ENCODE data around the gene ROCK2. TPM values are rescaled to one million over a fixed set of nuclear protein-coding genes. Genes with fewer than 3 reads are reported as not detected.

ROCK2 gene
- total and polyA plus RNA-seq, 2 of the 8 experiments (the other 6 are each of a cell fraction or from before 2014, with no cell fraction given): 2.7 to 29.0 TPM

DNA sequence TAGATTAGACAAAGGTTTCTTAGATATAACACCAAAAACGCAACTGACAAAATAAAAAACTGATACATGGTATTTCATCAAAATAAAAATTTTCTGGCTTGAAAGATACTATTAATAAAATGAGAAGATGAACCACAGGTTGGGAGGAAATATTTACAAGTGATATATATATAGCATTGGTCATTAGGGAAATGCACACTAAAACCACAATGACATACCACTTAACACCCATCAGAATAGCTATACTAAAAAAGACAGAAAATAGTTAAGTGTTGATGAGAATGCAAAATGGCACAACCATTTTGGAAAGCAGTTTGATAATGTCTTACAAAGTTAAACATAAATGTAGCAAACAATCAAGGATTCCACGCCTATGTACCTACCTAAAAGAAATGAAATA is 105.3 kb downstream of the ROCK2 start:
- H2BK20ac ChIP-seq (ENCODE audit: low read length): no peak overlapping the region
- peaks cover 0 to 1% of the 10 kb centered on the region in 2 experiments for H4K20me1 ChIP-seq (replicated peaks in 1 of 2; ENCODE audit: control insufficient read depth in 1 of 2, insufficient read depth in 2 of 2, low read length in 2 of 2)
- no peak overlapping the region for H2BK120ac ChIP-seq (replicated peaks; ENCODE audit: low read depth, low read length)
- H3K4me3 ChIP-seq (ENCODE audit: extremely low read depth in 1 of 4, insufficient read depth in 2 of 4, low read depth in 3 of 4, low read length in 4 of 4): no peak overlapping the region
- no peak for DNase-seq (ENCODE audit: low read depth in 1 of 2, low spot score in 2 of 2)
- no peak overlapping the region for H2AK5ac ChIP-seq (ENCODE audit: low read depth, low read length)
- H2BK12ac ChIP-seq (ENCODE audit: low read depth, low read length): no peak overlapping the region
- H3K14ac ChIP-seq (ENCODE audit: insufficient read length): no peak overlapping the region
- FAIRE-seq: no peak
- H3K23ac ChIP-seq (ENCODE audit: insufficient read length): no peak overlapping the region
- H3K9me3 ChIP-seq (ENCODE audit: insufficient read depth in 2 of 2, low read depth in 1 of 2, low read length in 1 of 2): no peaks in the 10 kb centered on the region
- no peaks in the 10 kb centered on the region for H3K4me1 ChIP-seq (replicated peaks in 1 of 4; ENCODE audit: control insufficient read depth in 3 of 4, insufficient read depth in 4 of 4, low read length in 3 of 4)
- H3K27ac ChIP-seq (ENCODE audit: low read depth, low read length): no peak overlapping the region
- no peak overlapping the region for H3K4me2 ChIP-seq (ENCODE audit: insufficient read depth in 1 of 2, low read depth in 2 of 2, low read length in 2 of 2)
- H3K79me1 ChIP-seq (ENCODE audit: low read depth, low read length): no peaks in the 10 kb centered on the region
- 91% methylated on average over 2 of the region's 2 CpGs; no CpG with 5 or more reads in 1 of the 2 experiments for WGBS, 2 experiments (ENCODE audit: extremely low coverage in 1 of 2, insufficient coverage in 1 of 2, insufficient read length in 1 of 2, insufficient replicate concordance in 2 of 2, low coverage in 1 of 2, low lambda C conversion rate in 2 of 2, missing lambda C conversion rate in 1 of 2)
- no peak overlapping the region for H4K8ac ChIP-seq (ENCODE audit: extremely low read depth, insufficient read depth, low read length)
- no peak overlapping the region for H2BK15ac ChIP-seq (ENCODE audit: low read length)
- H4K91ac ChIP-seq (replicated peaks; ENCODE audit: insufficient read length, low read length): no peak overlapping the region
- H3K27me3 ChIP-seq (replicated peaks in 1 of 4; ENCODE audit: control insufficient read depth in 3 of 4, extremely low read depth in 1 of 4, insufficient read depth in 3 of 4, low read length in 3 of 4): no peaks in the 10 kb centered on the region
- H3K79me2 ChIP-seq (ENCODE audit: control insufficient read depth in 1 of 2, insufficient read depth in 2 of 2, low read length in 2 of 2): 0 out of 4 replicates have a peak, but pooled peaks cover 0 to 12% of the 10 kb centered on the region in 2 experiments
- no peak overlapping the region for H3K56ac ChIP-seq (replicated peaks; ENCODE audit: insufficient read length, low read depth, low read length)
- no peaks in the 10 kb centered on the region for H3K36me3 ChIP-seq (ENCODE audit: control insufficient read depth in 2 of 4, insufficient read depth in 4 of 4, low read length in 3 of 4)
- no peaks in the 10 kb centered on the region; the same call in 1 of the 2 replicates for H3K23me2 ChIP-seq (ENCODE audit: low read depth, low read length)
- H3K18ac ChIP-seq (ENCODE audit: extremely low read depth, low read length): no peak overlapping the region
- H2AFZ ChIP-seq (ENCODE audit: low read length): no peak overlapping the region
- POLR2A ChIA-PET (ENCODE audit: partially characterized antibody): interaction anchor here (0.6 kb wide), 1 partner anchor 107 kb away, joined by 3 read pairs; no protein-coding TSS in a partner anchor
- no peak overlapping the region for H3K9ac ChIP-seq (replicated peaks in 1 of 4; ENCODE audit: extremely low read depth in 1 of 4, low read depth in 3 of 4, low read length in 3 of 4)
- no peak overlapping the region for H2BK5ac ChIP-seq (ENCODE audit: low read depth, low read length)
- H4K5ac ChIP-seq (ENCODE audit: insufficient read length, low read depth, low read length): no peak overlapping the region
- no peak overlapping the region for H3K4ac ChIP-seq (replicated peaks; ENCODE audit: insufficient read length, low read depth, low read length)
- CTCF ChIA-PET (ENCODE audit: partially characterized antibody): interaction anchor here (1.1 to 1.2 kb wide), 2 partner anchors 82 to 173 kb away, joined by 5 to 7 read pairs; no protein-coding TSS in a partner anchor
- no peak for TF ChIP-seq KDM5A (IDR thresholded peaks at IDR 0.05; ENCODE audit: low read length)
- TF ChIP-seq, protein P1, sequence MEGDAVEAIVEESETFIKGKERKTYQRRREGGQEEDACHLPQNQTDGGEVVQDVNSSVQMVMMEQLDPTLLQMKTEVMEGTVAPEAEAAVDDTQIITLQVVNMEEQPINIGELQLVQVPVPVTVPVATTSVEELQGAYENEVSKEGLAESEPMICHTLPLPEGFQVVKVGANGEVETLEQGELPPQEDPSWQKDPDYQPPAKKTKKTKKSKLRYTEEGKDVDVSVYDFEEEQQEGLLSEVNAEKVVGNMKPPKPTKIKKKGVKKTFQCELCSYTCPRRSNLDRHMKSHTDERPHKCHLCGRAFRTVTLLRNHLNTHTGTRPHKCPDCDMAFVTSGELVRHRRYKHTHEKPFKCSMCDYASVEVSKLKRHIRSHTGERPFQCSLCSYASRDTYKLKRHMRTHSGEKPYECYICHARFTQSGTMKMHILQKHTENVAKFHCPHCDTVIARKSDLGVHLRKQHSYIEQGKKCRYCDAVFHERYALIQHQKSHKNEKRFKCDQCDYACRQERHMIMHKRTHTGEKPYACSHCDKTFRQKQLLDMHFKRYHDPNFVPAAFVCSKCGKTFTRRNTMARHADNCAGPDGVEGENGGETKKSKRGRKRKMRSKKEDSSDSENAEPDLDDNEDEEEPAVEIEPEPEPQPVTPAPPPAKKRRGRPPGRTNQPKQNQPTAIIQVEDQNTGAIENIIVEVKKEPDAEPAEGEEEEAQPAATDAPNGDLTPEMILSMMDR (IDR thresholded peaks at IDR 0.05; ENCODE audit: control extremely low read depth in 1 of 3, insufficient read depth in 1 of 3, low read depth in 1 of 3, low read length in 3 of 3): no peak
- no peak for TF ChIP-seq CREB1 (IDR thresholded peaks at IDR 0.05)
- TF ChIP-seq TBP (IDR thresholded peaks at IDR 0.05; ENCODE audit: low read depth, low read length): no peak
- no peak for TF ChIP-seq ASH2L (IDR thresholded peaks at IDR 0.05; ENCODE audit: low read length)
- TF ChIP-seq EZH2 (IDR thresholded peaks at IDR 0.05; ENCODE audit: low read depth, low read length, severe bottlenecking): no peak
- no peak for TF ChIP-seq TAF7 (optimal IDR thresholded peaks at IDR 0.05; ENCODE audit: borderline replicate concordance, low read depth, low read length)
- no peak for TF ChIP-seq TCF12 (IDR thresholded peaks at IDR 0.05; ENCODE audit: low read depth, low read length)
- TF ChIP-seq BCL11A (IDR thresholded peaks at IDR 0.05; ENCODE audit: low read depth in 2 of 2, low read length in 2 of 2): no peak
- no peak for TF ChIP-seq CHD2 (IDR thresholded peaks at IDR 0.05; ENCODE audit: low read length)
- TF ChIP-seq SP4 (IDR thresholded peaks at IDR 0.05; ENCODE audit: low read length): no peak

Measured in H1 (cell line).